NCI-H82 treated with DMSO at 0.1 percent for 48 hours (cell line): ENCODE measurements around the gene CDH15.
A peak's percentile ranks its signal among the peaks of the same experiment; 100 is the strongest.
"Not testable (repeated sequence)": the region's sequence is repeated elsewhere in the genome, so short reads cannot be mapped to it uniquely, and the experiment has no call there.

Experiments used
- DNase-seq: peaks from one replicate; lab custom pipeline; 2025; ENCODE audit not compliant: unreplicated experiment; lab: John Stamatoyannopoulos, UW

The CDH15 gene

GRCh38 chr16:89187032-89187769 is 15.7 kb downstream of the CDH15 start:
- no peak for DNase-seq

- DNase-seq = no peak
Observed at GRCh38 chr16:89187770-89188392, 16.3 kb downstream of the CDH15 start.

- DNase-seq = not testable (repeated sequence)
Observed at GRCh38 chr16:89188471-89189357, 17.2 kb downstream of the CDH15 start.

- DNase-seq = no peak
Observed at GRCh38 chr16:89189358-89190025, 17.9 kb downstream of the CDH15 start.

GRCh38 chr16:89190150-89190958 is 18.8 kb downstream of the CDH15 start:
- DNase-seq = no peak

DNA sequence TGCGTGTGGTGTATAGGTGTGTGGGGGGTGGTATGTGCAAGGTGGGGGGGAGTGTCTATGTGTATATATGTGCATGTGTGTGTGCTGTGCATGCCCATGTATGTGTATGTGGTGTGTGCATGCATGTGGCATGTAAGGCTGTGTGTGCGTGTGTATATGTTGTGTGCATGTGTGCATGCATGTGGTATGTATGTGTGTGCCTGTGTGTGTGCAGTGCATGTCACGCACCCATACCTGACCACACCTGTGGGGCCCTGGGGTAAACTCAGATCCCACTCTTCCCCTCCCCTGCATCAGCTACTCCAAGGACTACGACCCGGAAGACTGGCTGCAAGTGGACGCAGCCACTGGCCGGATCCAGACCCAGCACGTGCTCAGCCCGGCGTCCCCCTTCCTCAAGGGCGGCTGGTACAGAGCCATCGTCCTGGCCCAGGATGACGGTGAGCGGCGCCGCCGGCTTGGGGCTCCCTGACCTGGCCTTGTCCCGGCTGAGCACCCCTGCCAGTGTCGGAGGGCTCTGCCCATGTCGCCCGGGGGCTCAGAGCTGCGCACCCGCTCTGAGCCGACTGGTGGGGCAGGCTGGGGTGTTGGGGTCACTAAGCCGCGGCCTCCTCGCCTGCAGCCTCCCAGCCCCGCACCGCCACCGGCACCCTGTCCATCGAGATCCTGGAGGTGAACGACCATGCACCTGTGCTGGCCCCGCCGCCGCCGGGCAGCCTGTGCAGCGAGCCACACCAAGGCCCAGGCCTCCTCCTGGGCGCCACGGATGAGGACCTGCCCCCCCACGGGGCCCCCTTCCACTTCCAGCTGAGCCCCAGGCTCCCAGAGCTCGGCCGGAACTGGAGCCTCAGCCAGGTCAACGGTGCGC is 19.7 kb downstream of the CDH15 start:
- DNase-seq = no peak

DNA sequence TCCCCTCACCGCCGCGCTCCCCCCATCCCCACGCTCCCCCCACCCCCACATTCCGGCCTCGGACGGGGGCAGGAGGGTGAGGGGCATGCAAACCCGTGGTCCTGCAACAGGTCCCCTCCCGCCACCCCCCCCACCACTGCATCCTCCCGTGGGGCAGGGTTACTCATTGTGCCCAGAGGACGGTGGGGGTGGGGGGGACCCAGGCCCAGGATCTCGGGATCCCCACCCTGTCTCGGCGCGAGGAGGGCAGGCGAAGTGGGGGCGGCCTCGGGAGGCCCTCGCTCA is 20.3 kb downstream of the CDH15 start:
- no peak for DNase-seq

DNA sequence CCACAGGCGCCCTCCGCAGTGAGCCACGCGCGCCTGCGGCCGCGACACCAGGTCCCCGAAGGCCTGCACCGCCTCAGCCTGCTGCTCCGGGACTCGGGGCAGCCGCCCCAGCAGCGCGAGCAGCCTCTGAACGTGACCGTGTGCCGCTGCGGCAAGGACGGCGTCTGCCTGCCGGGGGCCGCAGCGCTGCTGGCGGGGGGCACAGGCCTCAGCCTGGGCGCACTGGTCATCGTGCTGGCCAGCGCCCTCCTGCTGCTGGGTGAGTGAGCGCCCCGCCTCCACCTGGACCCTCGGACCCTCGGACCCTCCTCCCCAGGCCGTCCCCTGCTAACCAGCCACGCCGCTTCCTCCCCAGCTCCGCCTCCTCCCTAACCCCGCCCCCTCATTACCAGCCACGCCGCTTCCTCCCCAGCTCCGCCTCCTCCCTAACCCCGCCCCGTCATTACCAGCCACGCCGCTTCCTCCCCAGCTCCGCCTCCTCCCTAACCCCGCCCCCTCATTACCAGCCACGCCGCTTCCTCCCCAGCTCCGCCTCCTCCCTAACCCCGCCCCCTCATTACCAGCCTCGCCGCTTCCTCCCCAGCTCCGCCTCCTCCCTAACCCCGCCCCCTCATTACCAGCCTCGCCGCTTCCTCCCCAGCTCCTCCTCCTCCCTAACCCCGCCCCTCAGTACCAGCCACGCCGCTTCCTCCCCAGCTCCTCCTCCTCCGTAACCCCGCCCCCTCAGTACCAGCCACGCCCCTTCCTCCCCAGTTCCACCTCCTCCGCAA is 20.8 kb downstream of the CDH15 start:
- DNase-seq = peak; percentile 48

- DNase-seq = peak; percentile 48
Observed at GRCh38 chr16:89192956-89193575, 21.5 kb downstream of the CDH15 start.

DNA sequence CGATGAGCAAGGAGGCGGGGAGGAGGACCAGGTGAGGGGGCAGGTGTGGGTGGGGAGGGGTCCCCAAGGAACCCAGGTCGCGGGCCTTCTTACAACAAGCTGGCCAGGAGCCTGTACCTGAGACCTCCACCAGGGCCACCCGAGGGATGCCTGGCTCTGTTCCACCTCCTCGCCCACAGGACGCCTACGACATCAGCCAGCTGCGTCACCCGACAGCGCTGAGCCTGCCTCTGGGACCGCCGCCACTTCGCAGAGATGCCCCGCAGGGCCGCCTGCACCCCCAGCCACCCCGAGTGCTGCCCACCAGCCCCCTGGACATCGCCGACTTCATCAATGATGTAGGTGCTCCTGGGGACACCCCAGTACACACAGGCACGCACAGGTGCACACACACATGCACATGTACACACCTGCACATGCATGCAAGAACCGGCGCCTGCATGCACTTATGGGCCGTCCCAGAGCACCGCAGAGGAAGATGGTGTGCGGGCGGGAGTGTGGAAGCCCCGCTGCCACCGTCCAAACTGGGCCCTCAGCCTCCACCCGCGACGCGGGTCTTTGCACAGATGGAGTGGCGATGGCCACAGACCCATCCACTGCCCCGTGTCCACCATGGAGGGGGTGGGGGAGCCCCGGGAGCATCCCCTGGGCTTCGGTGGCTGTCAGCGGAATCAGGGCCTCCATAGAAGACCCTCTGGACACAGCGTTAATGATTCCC is 22.2 kb downstream of the CDH15 start:
- DNase-seq = no peak

- DNase-seq = no peak
Observed at GRCh38 chr16:89194340-89195311, 23.1 kb downstream of the CDH15 start.

- no peak for DNase-seq
Observed at GRCh38 chr16:89195521-89196171, 24.1 kb downstream of the CDH15 start.

DNA sequence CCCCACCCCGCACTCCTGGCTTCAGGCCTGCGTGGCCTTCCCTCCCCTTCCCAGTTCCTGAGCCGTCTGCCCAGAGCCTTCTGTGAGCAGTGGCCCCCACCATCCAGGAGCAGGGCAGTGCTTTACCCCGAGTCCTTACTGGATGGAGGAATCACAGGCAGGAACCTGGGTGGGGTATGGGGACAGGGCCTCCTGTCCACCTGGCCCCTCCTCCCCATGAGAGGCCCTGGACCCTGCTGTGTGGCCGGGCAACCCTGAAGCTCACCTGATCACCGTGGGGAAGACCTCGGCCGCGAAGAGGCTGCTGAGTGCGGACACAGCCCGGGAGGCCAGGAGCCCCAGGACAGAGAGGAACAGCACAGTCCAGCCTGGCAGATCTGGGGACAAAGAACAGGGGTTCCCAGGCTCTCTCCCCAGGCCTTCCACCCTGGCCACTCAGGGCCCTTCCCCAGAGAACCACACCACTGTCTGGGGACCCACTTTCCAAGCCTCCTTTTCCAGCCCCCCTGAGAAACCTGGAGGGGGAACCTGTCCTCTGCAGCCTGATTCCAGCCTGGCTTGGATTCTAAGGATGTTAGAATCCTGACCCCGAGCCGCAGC is 25.6 kb downstream of the CDH15 start:
- no peak for DNase-seq

GRCh38 chr16:89197633-89198416 is 26.3 kb downstream of the CDH15 start:
- no peak for DNase-seq
